ENCODE data around the gene WDR20.

The WDR20 gene

GRCh38 chr14:102217987-102218421, 78.3 kb downstream of the WDR20 start:
- no peak for DNase-seq (ENCODE audit: low read depth, low spot score)

GRCh38 chr14:102218688-102219087, 79.0 kb downstream of the WDR20 start:
- DNase-seq (ENCODE audit: low read depth, low spot score): no peak

- DNase-seq (ENCODE audit: low read depth, low spot score): no peak
Observed at GRCh38 chr14:102219316-102219715, 79.6 kb downstream of the WDR20 start.

- DNase-seq (ENCODE audit: low read depth, low spot score): no peak
Observed at GRCh38 chr14:102220031-102220430, 80.3 kb downstream of the WDR20 start.

- DNase-seq (ENCODE audit: low read depth, low spot score): no peak
Observed at GRCh38 chr14:102221026-102221425, 81.3 kb downstream of the WDR20 start.

- no peak for DNase-seq (ENCODE audit: low read depth, low spot score)
Observed at GRCh38 chr14:102222009-102222575, 82.4 kb downstream of the WDR20 start.

GRCh38 chr14:102222751-102223150, 83.1 kb downstream of the WDR20 start:
- no peak for DNase-seq (ENCODE audit: low read depth, low spot score)

- DNase-seq (ENCODE audit: low read depth, low spot score): no peak
Observed at GRCh38 chr14:102223682-102224081, 84.0 kb downstream of the WDR20 start.

- no peak for DNase-seq (ENCODE audit: low read depth, low spot score)
Observed at GRCh38 chr14:102225386-102225785, 85.7 kb downstream of the WDR20 start.

- DNase-seq (ENCODE audit: low read depth, low spot score): no peak
Observed at GRCh38 chr14:102225936-102226335, 86.2 kb downstream of the WDR20 start.

GRCh38 chr14:102226356-102227125, 86.8 kb downstream of the WDR20 start:
- DNase-seq (ENCODE audit: low read depth, low spot score): no peak

GRCh38 chr14:102227184-102227964, 87.7 kb downstream of the WDR20 start:
- DNase-seq (ENCODE audit: low read depth, low spot score): no peak

GRCh38 chr14:102229071-102229738, 89.5 kb downstream of the WDR20 start:
- no peak for DNase-seq (ENCODE audit: low read depth, low spot score)

GRCh38 chr14:102229739-102230092, 90.0 kb downstream of the WDR20 start:
- DNase-seq (ENCODE audit: low read depth, low spot score): no peak

- no peak for DNase-seq (ENCODE audit: low read depth, low spot score)
Observed at GRCh38 chr14:102230481-102231210, 90.9 kb downstream of the WDR20 start.

GRCh38 chr14:102231476-102232347, 92.0 kb downstream of the WDR20 start:
- DNase-seq (ENCODE audit: low read depth, low spot score): no peak

GRCh38 chr14:102232348-102232625, 92.6 kb downstream of the WDR20 start:
- no peak for DNase-seq (ENCODE audit: low read depth, low spot score)

GRCh38 chr14:102233081-102233480, 93.4 kb downstream of the WDR20 start:
- no peak for DNase-seq (ENCODE audit: low read depth, low spot score)

- DNase-seq (ENCODE audit: low read depth, low spot score): no peak
Observed at GRCh38 chr14:102234331-102235264, 94.9 kb downstream of the WDR20 start.

Data from brain pericyte (primary cell).